GM18505 (cell line): ENCODE measurements around the gene REEP3.
"Not testable (repeated sequence)": the region's sequence is repeated elsewhere in the genome, so short reads cannot be mapped to it uniquely, and the experiment has no call there.

Experiments used
- ATAC-seq: cut with Tn5 transposase; IDR thresholded peaks from one replicate; pipeline ENCODE4 v1.9.1; 2021; ENCODE audit not compliant: unreplicated experiment
- POLR2A ChIP-seq: IDR thresholded peaks from 4 replicates; pipeline ENCODE4 v1.6.1; 2011; ENCODE audit warnings: borderline replicate concordance; ENCODE audit not compliant: insufficient read depth, insufficient read length; ENCODE audit errors: extremely low read depth

REEP3 gene

DNA sequence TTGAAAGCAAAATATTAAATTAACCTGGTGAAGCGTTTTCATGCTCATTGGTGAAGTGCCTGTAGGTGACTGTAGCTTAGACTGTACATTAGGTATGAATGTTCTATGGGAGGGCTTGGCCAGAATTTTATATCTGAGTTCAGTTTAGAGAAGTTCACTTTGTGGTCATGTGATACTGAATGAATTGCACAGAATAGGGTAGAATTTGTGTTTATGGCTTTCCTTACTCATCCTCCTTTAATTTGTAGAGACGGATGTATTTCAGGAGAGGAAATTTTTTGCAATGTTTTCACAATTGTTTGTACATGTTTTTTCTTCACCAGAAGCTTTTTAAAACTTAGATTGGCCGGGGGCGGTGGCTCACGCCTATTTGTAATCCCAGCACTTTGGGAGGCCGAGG, 32.3 kb downstream of the REEP3 start:
- TF ChIP-seq POLR2A = no peak
- no peak for ATAC-seq

DNA sequence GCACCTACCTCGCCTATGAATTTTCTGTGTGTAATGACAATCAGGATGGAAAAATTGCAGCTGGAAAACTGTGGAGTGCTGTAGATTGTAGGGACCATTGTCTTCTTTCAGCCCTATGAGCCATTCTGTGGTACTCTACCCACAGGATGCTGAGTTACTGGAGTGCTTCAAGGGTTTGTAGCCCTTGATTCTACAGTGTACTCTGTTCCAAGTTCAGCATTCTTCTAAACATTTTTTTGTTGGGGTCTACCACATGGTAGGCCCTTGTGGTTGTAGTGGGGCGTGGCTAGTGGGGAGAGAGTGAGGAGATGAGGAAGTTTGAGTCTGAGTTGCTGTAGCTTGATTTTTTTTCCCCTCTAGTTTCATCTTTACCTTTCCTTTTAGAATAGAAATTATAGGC, 33.5 kb downstream of the REEP3 start:
- ATAC-seq = peak; percentile 92
- TF ChIP-seq POLR2A = no peak

DNA sequence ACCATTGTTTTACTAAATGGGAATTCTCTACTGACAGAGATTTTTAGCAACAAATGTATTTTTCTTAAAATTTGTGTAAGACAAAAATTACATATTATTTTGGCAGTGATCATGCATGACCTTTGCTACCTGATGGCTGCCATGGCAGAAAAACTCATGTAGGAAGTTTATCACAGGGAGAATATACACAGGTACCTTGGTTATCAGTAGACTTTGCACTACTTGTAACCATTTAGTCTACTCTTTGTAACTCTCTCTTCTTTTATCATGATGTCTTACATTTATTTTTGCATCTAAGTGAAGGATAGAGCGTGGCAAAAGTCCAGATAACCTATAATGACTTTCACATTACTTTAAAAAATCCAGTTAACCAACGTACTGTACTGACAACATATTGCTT, 34.1 kb downstream of the REEP3 start:
- ATAC-seq = no peak
- no peak for TF ChIP-seq POLR2A

DNA sequence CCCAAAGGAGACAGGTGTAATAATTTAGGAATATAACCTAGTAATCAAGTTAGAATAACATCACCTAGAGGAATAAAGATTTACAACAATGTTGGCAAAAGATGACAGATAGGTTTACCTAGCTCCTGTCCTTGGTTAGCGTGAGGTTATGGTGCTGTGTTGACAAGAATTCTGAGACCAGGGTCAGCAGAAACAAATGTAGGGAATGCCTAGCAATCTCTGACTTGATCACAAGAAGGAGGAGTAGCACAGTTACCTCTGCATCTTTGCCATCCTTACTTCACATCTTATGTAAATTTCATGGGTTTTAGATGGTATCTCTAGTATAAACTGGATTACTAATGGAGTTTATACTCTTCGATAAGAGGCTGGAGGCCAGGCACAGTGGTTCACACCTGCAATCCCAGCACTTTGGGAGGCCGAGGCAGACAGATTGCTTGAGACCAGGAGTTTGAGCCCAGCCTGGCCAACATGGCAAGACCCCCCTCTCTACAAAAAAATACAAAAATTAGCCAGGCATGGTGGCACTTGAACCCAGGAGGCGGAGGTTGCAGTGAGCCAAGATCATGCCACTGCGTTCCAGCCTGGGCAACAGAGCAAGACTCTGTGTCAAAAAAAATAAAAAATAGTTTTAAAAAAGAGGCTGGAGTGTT, 37.1 kb downstream of the REEP3 start:
- TF ChIP-seq POLR2A = no peak
- ATAC-seq = no peak

DNA sequence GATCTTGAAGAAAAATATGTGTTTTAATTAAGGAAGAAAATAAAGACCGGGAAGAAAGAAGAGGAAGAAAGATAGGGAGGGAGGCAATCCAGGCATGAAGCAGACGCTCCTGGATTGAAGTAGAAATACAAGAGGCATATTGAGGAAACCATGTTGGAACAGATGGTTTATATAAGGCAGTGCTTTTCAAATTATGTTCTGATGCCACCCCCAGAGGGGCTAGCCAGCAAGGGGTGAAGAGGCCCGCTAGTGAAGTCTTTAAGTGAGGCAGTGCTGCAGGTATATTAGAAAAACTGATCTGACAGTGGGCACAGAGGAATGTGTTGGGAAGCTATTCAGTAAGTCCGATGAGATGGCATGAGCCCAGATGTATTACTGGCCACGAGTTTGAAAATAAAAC, 40.1 kb downstream of the REEP3 start:
- ATAC-seq = no peak
- TF ChIP-seq POLR2A = no peak

DNA sequence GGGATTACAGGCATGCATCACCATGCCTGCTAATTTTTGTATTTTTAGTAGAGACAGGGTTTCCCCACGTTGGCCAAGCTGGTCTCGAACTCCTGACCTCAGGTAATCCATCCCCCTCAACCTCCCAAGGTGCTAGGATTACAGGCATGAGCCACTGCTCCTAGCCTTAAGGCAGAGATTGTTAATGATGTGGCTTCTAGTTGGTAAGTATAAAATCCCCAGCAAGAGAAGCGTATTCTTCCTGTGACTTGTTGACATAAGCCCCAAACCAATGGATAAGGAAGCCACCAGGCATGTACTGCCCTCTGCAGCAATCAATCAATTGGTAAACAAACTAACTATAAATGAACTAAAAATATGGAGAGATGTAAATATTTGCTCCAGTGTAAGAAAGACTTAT, 41.2 kb downstream of the REEP3 start:
- no peak for ATAC-seq

DNA sequence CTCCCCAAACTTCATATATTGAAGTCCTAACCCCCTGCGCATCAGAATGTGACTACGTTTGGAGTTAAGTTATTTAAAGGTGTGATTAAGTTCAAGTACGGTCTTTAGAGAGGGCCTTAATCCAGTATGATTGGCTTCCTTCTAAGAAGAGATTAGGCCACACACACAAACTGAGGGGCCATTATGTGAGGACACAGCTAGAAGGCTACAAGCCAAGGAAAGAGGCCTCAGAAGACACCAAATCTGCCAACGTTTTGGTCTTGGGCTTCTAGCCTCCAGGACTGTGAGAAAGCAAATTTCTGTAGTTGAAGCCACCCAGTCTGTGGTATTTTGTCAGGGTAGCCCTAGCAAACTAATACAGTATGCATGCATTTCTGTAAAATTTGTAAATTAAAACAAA, 41.7 kb downstream of the REEP3 start:
- ATAC-seq = no peak
- no peak for TF ChIP-seq POLR2A

More for the DNA sequence above, 41.2 kb downstream of the REEP3 start:
- no peak for TF ChIP-seq POLR2A

DNA sequence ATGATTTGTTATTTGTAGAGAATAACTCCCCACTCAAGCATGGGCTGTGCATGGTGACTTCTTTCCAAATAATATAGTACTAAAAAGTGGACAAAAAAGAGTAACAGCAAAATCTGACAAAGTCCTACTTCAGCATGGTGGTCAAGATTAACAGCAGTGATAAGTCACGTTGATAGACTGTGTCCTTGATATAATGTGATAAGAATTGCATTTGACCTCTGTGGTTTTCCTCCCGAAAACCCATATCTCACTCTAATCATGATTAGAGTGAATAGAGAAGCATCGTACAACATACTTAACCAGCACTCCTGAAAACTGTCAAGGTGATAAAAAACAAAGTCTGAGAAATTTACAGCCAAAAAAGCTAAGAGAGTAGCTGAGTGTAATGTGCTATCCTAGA, 42.4 kb downstream of the REEP3 start:
- ATAC-seq = no peak
- no peak for TF ChIP-seq POLR2A

DNA sequence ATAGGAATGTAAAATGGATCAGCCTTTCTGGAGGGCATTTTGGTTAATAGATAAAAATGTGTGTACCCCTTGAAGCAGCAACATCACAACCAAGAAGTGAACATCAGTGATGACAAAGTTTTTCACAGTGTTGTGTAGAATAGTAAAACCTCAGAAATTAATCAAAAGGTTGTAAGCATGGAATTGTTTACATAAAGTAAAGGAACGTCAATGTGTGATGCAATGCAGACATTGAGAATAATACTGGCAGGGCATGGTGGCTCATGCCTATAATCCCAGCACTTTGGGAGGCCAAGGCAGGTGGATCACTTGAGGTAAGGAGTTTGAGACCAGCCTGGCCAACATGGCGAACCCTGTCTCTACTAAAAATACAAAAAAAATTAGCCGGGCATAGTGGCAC, 43.5 kb downstream of the REEP3 start:
- not testable (repeated sequence) for ATAC-seq

DNA sequence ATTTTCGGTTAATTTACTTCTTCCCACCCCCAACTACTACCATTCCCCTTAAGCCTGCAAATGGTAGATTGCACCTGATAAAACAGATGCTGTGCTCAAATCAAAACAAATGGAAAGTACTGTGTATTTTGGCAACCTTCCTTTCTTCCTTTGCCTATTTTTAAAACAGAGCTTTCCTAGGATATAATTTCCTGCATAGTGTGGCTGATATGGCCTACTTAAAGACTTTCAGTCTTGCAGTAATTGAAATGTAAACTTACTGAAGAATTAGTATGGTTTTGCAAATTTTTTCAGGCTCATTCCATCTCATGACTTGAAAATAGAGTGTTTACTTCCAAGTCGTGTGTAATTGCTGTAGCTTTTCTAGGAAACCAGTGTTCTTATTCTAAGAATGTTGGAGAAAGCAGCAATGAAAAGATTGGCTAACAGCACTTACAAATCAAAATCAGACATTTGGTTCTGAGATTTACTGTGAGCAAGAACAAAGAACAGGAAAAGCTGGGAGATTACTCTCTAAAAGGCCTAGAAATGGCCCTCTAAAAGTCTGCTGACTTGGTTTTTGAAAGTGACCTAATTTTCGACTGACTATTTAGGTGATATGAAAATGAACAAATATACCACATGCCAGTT, 52.0 kb downstream of the REEP3 start:
- no peak for TF ChIP-seq POLR2A
- no peak for ATAC-seq

DNA sequence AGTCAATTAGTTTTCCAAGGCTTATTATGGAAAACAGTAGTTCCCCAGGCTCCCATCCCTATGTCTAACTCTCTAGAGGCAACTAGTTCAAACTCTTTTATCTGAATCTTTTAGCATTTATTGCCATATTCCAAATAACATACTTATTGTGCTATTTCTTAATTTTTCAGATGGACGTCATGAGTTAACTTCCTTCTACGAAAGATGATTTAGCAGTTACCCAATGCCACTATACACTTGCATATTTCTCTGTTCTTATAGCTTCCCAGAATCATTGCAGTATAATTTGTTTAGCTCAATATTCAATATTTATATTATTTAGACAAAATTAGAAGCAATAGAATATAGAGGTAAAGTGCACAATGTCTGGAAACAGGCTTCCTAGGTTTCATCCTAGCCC, 52.8 kb downstream of the REEP3 start:
- TF ChIP-seq POLR2A = no peak
- ATAC-seq = no peak

DNA sequence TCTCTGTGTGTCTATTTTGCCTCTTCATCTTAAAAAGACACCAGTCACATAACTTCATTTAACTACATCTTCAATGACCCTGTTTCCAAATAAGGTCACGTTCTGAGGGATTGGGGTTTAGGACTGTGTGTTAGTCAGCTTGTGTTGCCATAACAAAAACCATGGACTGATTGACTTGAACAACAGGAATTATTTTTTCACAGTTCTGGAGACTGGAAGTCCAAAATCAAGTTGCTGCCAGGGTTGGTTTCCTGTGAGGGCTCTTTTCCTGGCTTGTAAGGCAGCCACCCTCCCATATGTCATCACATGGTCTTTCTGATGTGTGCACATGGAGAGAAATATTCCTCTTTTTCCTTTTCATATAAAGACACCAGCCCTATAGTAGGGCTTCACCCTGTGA, 55.3 kb downstream of the REEP3 start:
- no peak for ATAC-seq
- no peak for TF ChIP-seq POLR2A

DNA sequence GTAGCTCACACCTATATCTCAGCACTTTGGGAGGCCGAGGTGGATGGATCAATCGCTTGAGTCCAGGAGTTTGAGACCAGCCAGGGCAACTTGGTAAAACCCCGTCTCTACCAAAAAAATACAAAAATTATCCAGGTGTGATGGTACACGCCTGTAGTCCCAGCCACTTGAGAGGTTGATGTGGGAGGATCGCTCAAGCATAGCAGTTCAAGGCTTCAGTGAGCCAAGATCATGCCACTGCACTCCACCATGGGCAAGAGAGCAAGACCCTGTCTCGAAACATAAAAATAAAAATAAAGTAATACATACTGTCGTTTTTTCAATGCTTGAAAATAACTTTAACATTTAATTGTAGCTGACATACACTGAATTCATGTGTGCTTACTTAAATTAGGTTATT, 57.3 kb downstream of the REEP3 start:
- no peak for ATAC-seq
- TF ChIP-seq POLR2A = no peak

DNA sequence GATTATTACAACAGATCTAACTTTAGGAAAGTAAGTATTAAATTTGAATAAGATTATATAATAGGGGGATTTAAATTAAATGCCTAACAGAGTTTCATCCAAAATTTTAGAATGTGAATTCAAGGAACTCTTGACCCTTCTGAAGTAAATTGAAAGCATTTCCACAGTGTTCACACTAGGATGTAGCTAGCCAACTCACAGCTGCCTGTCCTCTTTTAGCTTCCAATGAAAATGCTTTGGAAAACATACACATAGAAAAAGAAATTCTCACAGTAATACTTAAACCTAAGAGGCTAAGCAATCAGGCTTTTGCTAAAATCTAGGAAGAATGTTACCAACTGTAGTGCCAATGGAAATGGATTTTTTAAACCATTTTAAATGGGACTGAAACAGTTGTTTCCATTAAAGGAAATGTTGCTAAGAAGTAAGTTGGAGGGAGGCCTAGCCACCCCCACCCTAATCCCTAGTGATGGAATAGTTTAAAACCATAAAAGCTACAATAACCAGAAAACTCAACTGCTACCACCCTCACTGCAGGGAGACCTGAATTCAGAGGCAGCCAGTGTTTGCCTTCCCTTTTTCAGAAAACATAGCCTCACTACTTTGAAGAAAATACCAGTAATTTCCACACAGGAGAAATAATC, 58.3 kb downstream of the REEP3 start:
- TF ChIP-seq POLR2A = no peak
- ATAC-seq = no peak
